Measurements from ENCODE around the gene TAX1BP1.

Gene TAX1BP1

GRCh38 chr7:27739909-27740448 lies at the start of gene TAX1BP1:
TAX1BP1 (plus strand) TSS chr7:27740162; CDS start chr7:27748525, 8,363 bp downstream.
- no peaks in the 10 kb centered on the region for H3K27me3 ChIP-seq (ENCODE audit: control insufficient read depth, insufficient read depth, low read length)
- H3K36me3 ChIP-seq (ENCODE audit: control insufficient read depth, insufficient read depth, low read length): no peaks in the 10 kb centered on the region
- H3K9me3 ChIP-seq (ENCODE audit: control insufficient read depth, insufficient read depth, low read length): no peaks in the 10 kb centered on the region
- H3K27ac ChIP-seq (ENCODE audit: low read depth, low read length): peak within 1 kb of the TSS; percentile 95
- peak within 1 kb of the TSS; percentile 92 for H3K4me3 ChIP-seq (ENCODE audit: low read depth, low read length)
- peaks cover 4% of the 10 kb centered on the region; the same call in 1 of the 2 replicates for H3K4me1 ChIP-seq (ENCODE audit: control insufficient read depth, insufficient read depth, low read length)
- H3K9ac ChIP-seq (ENCODE audit: low read depth, low read length): peak within 1 kb of the TSS; percentile 84

DNA sequence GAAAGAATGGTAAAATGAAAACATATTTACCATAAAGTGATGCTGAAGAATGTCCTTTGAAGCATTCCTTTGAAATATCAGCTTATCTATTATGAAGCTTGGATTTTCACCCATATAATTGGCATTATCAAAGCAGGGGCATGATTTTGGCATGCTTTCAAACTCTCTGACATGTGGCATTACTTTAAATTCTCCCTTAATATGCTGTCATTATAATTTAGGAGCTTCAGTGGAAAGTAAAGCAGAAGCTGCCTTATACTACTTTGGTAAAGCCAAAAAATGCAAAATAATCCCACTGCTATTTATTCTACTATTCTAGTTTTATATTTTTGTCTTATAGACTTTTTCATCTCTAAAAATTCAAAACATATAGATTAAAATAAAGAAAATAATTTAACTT lies 49.3 kb upstream of the TAX1BP1 start:
- peaks cover 4% of the 10 kb centered on the region for H3K4me1 ChIP-seq (ENCODE audit: control insufficient read depth, insufficient read depth, low read length)
- no peak overlapping the region for H3K9ac ChIP-seq (ENCODE audit: low read depth, low read length)
- no peaks in the 10 kb centered on the region for H3K36me3 ChIP-seq (ENCODE audit: control insufficient read depth, insufficient read depth, low read length)
- H3K27ac ChIP-seq (ENCODE audit: low read depth, low read length): no peak overlapping the region
- no peaks in the 10 kb centered on the region for H3K27me3 ChIP-seq (ENCODE audit: control insufficient read depth, insufficient read depth, low read length)
- H3K4me3 ChIP-seq (ENCODE audit: low read depth, low read length): no peak overlapping the region
- H3K9me3 ChIP-seq (ENCODE audit: control insufficient read depth, insufficient read depth, low read length): no peaks in the 10 kb centered on the region

GRCh38 chr7:27693794-27694193 lies 46.2 kb upstream of the TAX1BP1 start:
- no peak overlapping the region for H3K27ac ChIP-seq (ENCODE audit: low read depth, low read length)
- H3K9me3 ChIP-seq (ENCODE audit: control insufficient read depth, insufficient read depth, low read length): no peaks in the 10 kb centered on the region
- no peaks in the 10 kb centered on the region for H3K36me3 ChIP-seq (ENCODE audit: control insufficient read depth, insufficient read depth, low read length)
- H3K27me3 ChIP-seq (ENCODE audit: control insufficient read depth, insufficient read depth, low read length): no peaks in the 10 kb centered on the region
- no peak overlapping the region for H3K4me3 ChIP-seq (ENCODE audit: low read depth, low read length)
- H3K9ac ChIP-seq (ENCODE audit: low read depth, low read length): no peak overlapping the region
- peaks cover 4% of the 10 kb centered on the region for H3K4me1 ChIP-seq (ENCODE audit: control insufficient read depth, insufficient read depth, low read length)

DNA sequence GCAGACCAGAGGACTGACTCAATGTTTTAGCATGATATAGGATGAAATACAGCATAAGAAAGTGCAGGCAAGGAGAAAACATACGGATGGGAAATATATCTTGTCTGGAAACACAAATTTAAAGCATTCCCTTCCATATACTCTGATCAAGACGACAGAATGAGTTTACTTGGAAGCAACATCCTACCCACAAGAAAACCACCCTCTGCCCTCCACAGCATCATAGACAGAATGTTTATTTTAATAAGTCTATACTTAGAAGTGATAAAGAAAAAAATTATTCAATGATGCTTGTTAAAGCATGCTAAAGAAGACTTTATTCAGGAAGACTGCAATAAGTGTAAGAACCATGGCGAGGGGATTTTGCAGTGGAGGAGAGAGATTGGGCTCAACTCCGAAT lies 44.9 kb upstream of the TAX1BP1 start:
- Histone ChIP-seq H3K36me3 (ENCODE audit: control insufficient read depth, insufficient read depth, low read length) (no peaks in the 10 kb centered on the region), H3K4me3 (ENCODE audit: low read depth, low read length) (no peak overlapping the region), H3K27me3 (ENCODE audit: control insufficient read depth, insufficient read depth, low read length) (no peaks in the 10 kb centered on the region), H3K9me3 (ENCODE audit: control insufficient read depth, insufficient read depth, low read length) (no peaks in the 10 kb centered on the region), H3K27ac (ENCODE audit: low read depth, low read length) (no peak overlapping the region), H3K4me1 (ENCODE audit: control insufficient read depth, insufficient read depth, low read length) (no peaks in the 10 kb centered on the region), H3K9ac (ENCODE audit: low read depth, low read length) (no peak overlapping the region)

GRCh38 chr7:27697861-27698430 lies 42.0 kb upstream of the TAX1BP1 start:
- no peaks in the 10 kb centered on the region for H3K36me3 ChIP-seq (ENCODE audit: control insufficient read depth, insufficient read depth, low read length)
- no peaks in the 10 kb centered on the region for H3K4me1 ChIP-seq (ENCODE audit: control insufficient read depth, insufficient read depth, low read length)
- no peak overlapping the region for H3K27ac ChIP-seq (ENCODE audit: low read depth, low read length)
- no peak overlapping the region for H3K9ac ChIP-seq (ENCODE audit: low read depth, low read length)
- no peak overlapping the region for H3K4me3 ChIP-seq (ENCODE audit: low read depth, low read length)
- no peaks in the 10 kb centered on the region for H3K9me3 ChIP-seq (ENCODE audit: control insufficient read depth, insufficient read depth, low read length)
- no peaks in the 10 kb centered on the region for H3K27me3 ChIP-seq (ENCODE audit: control insufficient read depth, insufficient read depth, low read length)

- Histone ChIP-seq H3K27me3 (ENCODE audit: control insufficient read depth, insufficient read depth, low read length) (no peaks in the 10 kb centered on the region), H3K4me3 (ENCODE audit: low read depth, low read length) (no peak overlapping the region), H3K4me1 (ENCODE audit: control insufficient read depth, insufficient read depth, low read length) (no peaks in the 10 kb centered on the region), H3K9me3 (ENCODE audit: control insufficient read depth, insufficient read depth, low read length) (no peaks in the 10 kb centered on the region), H3K9ac (ENCODE audit: low read depth, low read length) (no peak overlapping the region), H3K36me3 (ENCODE audit: control insufficient read depth, insufficient read depth, low read length) (no peaks in the 10 kb centered on the region), H3K27ac (ENCODE audit: low read depth, low read length) (no peak overlapping the region)
Measured at GRCh38 chr7:27699751-27700150, 40.2 kb upstream of the TAX1BP1 start.

GRCh38 chr7:27700501-27700900 lies 39.5 kb upstream of the TAX1BP1 start:
- Histone ChIP-seq H3K9ac (ENCODE audit: low read depth, low read length) (no peak overlapping the region), H3K36me3 (ENCODE audit: control insufficient read depth, insufficient read depth, low read length) (no peaks in the 10 kb centered on the region), H3K4me1 (ENCODE audit: control insufficient read depth, insufficient read depth, low read length) (no peaks in the 10 kb centered on the region), H3K9me3 (ENCODE audit: control insufficient read depth, insufficient read depth, low read length) (no peaks in the 10 kb centered on the region), H3K4me3 (ENCODE audit: low read depth, low read length) (no peak overlapping the region), H3K27me3 (ENCODE audit: control insufficient read depth, insufficient read depth, low read length) (no peaks in the 10 kb centered on the region), H3K27ac (ENCODE audit: low read depth, low read length) (no peak overlapping the region)

- no peak overlapping the region for H3K9ac ChIP-seq (ENCODE audit: low read depth, low read length)
- no peaks in the 10 kb centered on the region for H3K4me1 ChIP-seq (ENCODE audit: control insufficient read depth, insufficient read depth, low read length)
- no peaks in the 10 kb centered on the region for H3K9me3 ChIP-seq (ENCODE audit: control insufficient read depth, insufficient read depth, low read length)
- H3K27me3 ChIP-seq (ENCODE audit: control insufficient read depth, insufficient read depth, low read length): no peaks in the 10 kb centered on the region
- H3K4me3 ChIP-seq (ENCODE audit: low read depth, low read length): no peak overlapping the region
- H3K27ac ChIP-seq (ENCODE audit: low read depth, low read length): no peak overlapping the region
- H3K36me3 ChIP-seq (ENCODE audit: control insufficient read depth, insufficient read depth, low read length): no peaks in the 10 kb centered on the region
Measured at GRCh38 chr7:27703181-27703580, 36.8 kb upstream of the TAX1BP1 start.

DNA sequence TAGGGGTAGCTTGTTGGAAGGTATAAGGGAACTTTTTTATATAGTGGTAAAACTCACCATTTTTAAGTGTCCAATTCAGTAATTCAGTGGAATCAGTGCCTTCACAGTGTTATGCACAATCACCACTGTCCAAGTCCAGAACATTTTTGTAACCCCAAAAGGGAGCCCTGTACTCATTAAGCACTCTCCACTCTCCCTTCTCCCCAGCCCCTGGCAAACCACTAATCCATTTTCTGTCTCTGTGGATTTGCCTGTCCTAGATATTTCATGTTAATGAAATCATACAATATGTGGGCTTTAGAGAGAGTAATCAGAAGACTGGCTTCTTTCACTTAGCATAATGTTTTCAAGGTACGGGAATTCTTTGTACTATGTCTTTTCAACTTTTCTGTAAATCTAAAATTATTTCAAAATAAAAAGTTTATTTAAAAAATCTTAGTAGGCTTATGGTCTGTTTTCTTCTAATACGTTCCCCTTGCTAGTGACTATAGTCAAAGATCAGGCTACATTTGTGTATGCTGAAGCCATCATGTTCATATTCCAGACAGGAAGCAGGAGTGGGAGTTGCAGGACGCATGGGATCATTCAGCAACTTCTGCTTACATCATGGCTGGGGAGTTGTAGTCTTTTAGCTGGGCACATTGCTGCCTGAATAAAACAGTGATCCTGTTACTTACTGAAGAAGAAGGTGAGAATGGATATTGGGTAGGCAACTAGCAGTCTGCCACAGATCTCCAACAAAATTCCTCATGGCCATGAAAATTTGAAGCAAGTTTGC lies 35.4 kb upstream of the TAX1BP1 start:
- H3K9ac ChIP-seq (ENCODE audit: low read depth, low read length): no peak overlapping the region
- H3K4me3 ChIP-seq (ENCODE audit: low read depth, low read length): no peak overlapping the region
- H3K27me3 ChIP-seq (ENCODE audit: control insufficient read depth, insufficient read depth, low read length): no peaks in the 10 kb centered on the region
- no peaks in the 10 kb centered on the region for H3K36me3 ChIP-seq (ENCODE audit: control insufficient read depth, insufficient read depth, low read length)
- H3K4me1 ChIP-seq (ENCODE audit: control insufficient read depth, insufficient read depth, low read length): no peaks in the 10 kb centered on the region
- no peaks in the 10 kb centered on the region for H3K9me3 ChIP-seq (ENCODE audit: control insufficient read depth, insufficient read depth, low read length)
- no peak overlapping the region for H3K27ac ChIP-seq (ENCODE audit: low read depth, low read length)

DNA sequence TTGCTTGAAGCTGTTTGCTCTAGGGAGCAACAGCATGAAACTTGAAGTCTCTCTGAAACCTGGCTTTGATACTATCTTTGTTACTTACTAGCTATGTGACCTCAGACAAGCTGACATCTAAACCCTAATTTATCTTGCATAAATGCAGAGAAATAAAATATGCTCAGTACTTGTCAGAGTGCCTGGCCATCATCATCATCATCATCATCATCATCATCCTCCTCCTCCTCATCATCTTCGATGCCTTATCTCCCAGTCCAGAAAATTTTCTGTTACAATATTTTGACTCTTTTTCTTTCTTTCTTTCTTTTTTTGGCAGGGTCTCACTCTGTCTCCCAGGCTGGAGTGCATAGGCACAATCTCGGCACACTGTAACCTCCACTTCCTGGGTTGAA lies 34.8 kb upstream of the TAX1BP1 start:
- H3K9me3 ChIP-seq (ENCODE audit: control insufficient read depth, insufficient read depth, low read length): no peaks in the 10 kb centered on the region
- H3K4me3 ChIP-seq (ENCODE audit: low read depth, low read length): no peak overlapping the region
- H3K9ac ChIP-seq (ENCODE audit: low read depth, low read length): no peak overlapping the region
- no peaks in the 10 kb centered on the region for H3K4me1 ChIP-seq (ENCODE audit: control insufficient read depth, insufficient read depth, low read length)
- no peak overlapping the region for H3K27ac ChIP-seq (ENCODE audit: low read depth, low read length)
- no peaks in the 10 kb centered on the region for H3K36me3 ChIP-seq (ENCODE audit: control insufficient read depth, insufficient read depth, low read length)
- no peaks in the 10 kb centered on the region for H3K27me3 ChIP-seq (ENCODE audit: control insufficient read depth, insufficient read depth, low read length)

GRCh38 chr7:27708485-27708884 lies 31.5 kb upstream of the TAX1BP1 start:
- no peak overlapping the region for H3K4me3 ChIP-seq (ENCODE audit: low read depth, low read length)
- no peaks in the 10 kb centered on the region for H3K9me3 ChIP-seq (ENCODE audit: control insufficient read depth, insufficient read depth, low read length)
- H3K27me3 ChIP-seq (ENCODE audit: control insufficient read depth, insufficient read depth, low read length): no peaks in the 10 kb centered on the region
- H3K27ac ChIP-seq (ENCODE audit: low read depth, low read length): no peak overlapping the region
- H3K9ac ChIP-seq (ENCODE audit: low read depth, low read length): no peak overlapping the region
- H3K36me3 ChIP-seq (ENCODE audit: control insufficient read depth, insufficient read depth, low read length): no peaks in the 10 kb centered on the region
- H3K4me1 ChIP-seq (ENCODE audit: control insufficient read depth, insufficient read depth, low read length): no peaks in the 10 kb centered on the region

Measured in HUES48 (cell line).